Measurements from ENCODE around the gene SLC31A1.

GRCh38 chr9:113307396-113307975, 86.1 kb downstream of the SLC31A1 start:
- no peak for TF ChIP-seq POLR2A (IDR thresholded peaks at IDR 0.05; ENCODE audit: low read depth, low read length)
- TF ChIP-seq POLR2AphosphoS5 (IDR thresholded peaks at IDR 0.05; ENCODE audit: low read depth, low read length) = no peak
- no peak for TF ChIP-seq TAF1 (IDR thresholded peaks at IDR 0.05; ENCODE audit: low read depth, low read length)
- TF ChIP-seq PAX5 (IDR thresholded peaks at IDR 0.05; ENCODE audit: insufficient read depth, low read length, severe bottlenecking) = no peak
- TF ChIP-seq SPI1 (IDR thresholded peaks at IDR 0.05; ENCODE audit: low read depth, low read length) = no peak

Data from GM12891 (cell line).